Measurements from ENCODE around the gene COG3.

The COG3 gene

GRCh38 chr13:45445053-45445452 is 19.7 kb upstream of the COG3 start:
- DNase-seq (ENCODE audit: low read depth in 2 of 2, low spot score in 1 of 2), result no peak

GRCh38 chr13:45446181-45446580 is 18.6 kb upstream of the COG3 start:
- DNase-seq (ENCODE audit: low read depth in 2 of 2, low spot score in 1 of 2), result no peak

GRCh38 chr13:45447050-45447661 is 17.6 kb upstream of the COG3 start:
- DNase-seq (ENCODE audit: low read depth in 2 of 2, low spot score in 1 of 2), result no peak

GRCh38 chr13:45448965-45449559 is 15.7 kb upstream of the COG3 start:
- DNase-seq (ENCODE audit: low read depth in 2 of 2, low spot score in 1 of 2), result no peak

- DNase-seq (ENCODE audit: low read depth in 2 of 2, low spot score in 1 of 2), result no peak
Observed at GRCh38 chr13:45451282-45451681, 13.5 kb upstream of the COG3 start.

- DNase-seq (ENCODE audit: low read depth in 2 of 2, low spot score in 1 of 2), result no peak
Observed at GRCh38 chr13:45454204-45454603, 10.5 kb upstream of the COG3 start.

- no peak for DNase-seq (ENCODE audit: low read depth in 2 of 2, low spot score in 1 of 2)
Observed at GRCh38 chr13:45456196-45456972, 8.4 kb upstream of the COG3 start.

GRCh38 chr13:45464141-45464686 is 525 bp upstream of the COG3 start:
- no peak for DNase-seq (ENCODE audit: low read depth in 2 of 2, low spot score in 1 of 2)

- DNase-seq (ENCODE audit: low read depth in 2 of 2, low spot score in 1 of 2), result no peak
Observed at GRCh38 chr13:45466359-45466758, 1.6 kb downstream of the COG3 start.

- no peak for DNase-seq (ENCODE audit: low read depth in 2 of 2, low spot score in 1 of 2)
Observed at GRCh38 chr13:45468635-45469034, 3.9 kb downstream of the COG3 start.

- DNase-seq (ENCODE audit: low read depth in 2 of 2, low spot score in 1 of 2), result no peak
Observed at GRCh38 chr13:45472171-45472705, 7.5 kb downstream of the COG3 start.

- no peak for DNase-seq (ENCODE audit: low read depth in 2 of 2, low spot score in 1 of 2)
Observed at GRCh38 chr13:45473627-45474026, 8.9 kb downstream of the COG3 start.

GRCh38 chr13:45474584-45475454 is 10.1 kb downstream of the COG3 start:
- no peak for DNase-seq (ENCODE audit: low read depth in 2 of 2, low spot score in 1 of 2)

- DNase-seq (ENCODE audit: low read depth in 2 of 2, low spot score in 1 of 2), result no peak
Observed at GRCh38 chr13:45479661-45480060, 14.9 kb downstream of the COG3 start.

GRCh38 chr13:45481688-45482087 is 16.9 kb downstream of the COG3 start:
- DNase-seq (ENCODE audit: low read depth in 2 of 2, low spot score in 1 of 2), result no peak

- no peak for DNase-seq (ENCODE audit: low read depth in 2 of 2, low spot score in 1 of 2)
Observed at GRCh38 chr13:45482571-45483173, 17.9 kb downstream of the COG3 start.

GRCh38 chr13:45487604-45488003 is 22.9 kb downstream of the COG3 start:
- no peak for DNase-seq (ENCODE audit: low read depth in 2 of 2, low spot score in 1 of 2)

- no peak for DNase-seq (ENCODE audit: low read depth in 2 of 2, low spot score in 1 of 2)
Observed at GRCh38 chr13:45490068-45490467, 25.3 kb downstream of the COG3 start.

GRCh38 chr13:45492538-45492937 is 27.8 kb downstream of the COG3 start:
- DNase-seq (ENCODE audit: low read depth in 2 of 2, low spot score in 1 of 2), result no peak

GRCh38 chr13:45496942-45497341 is 32.2 kb downstream of the COG3 start:
- no peak for DNase-seq (ENCODE audit: low read depth in 2 of 2, low spot score in 1 of 2)
